ENCODE results near the gene STARD3. TPM values are rescaled to one million over a fixed set of nuclear protein-coding genes. Genes with fewer than 3 reads are reported as not detected.

STARD3 gene
- total RNA-seq, 4 donors from 2014 or later: 21.0 to 62.3 (median 26.0) TPM

DNA sequence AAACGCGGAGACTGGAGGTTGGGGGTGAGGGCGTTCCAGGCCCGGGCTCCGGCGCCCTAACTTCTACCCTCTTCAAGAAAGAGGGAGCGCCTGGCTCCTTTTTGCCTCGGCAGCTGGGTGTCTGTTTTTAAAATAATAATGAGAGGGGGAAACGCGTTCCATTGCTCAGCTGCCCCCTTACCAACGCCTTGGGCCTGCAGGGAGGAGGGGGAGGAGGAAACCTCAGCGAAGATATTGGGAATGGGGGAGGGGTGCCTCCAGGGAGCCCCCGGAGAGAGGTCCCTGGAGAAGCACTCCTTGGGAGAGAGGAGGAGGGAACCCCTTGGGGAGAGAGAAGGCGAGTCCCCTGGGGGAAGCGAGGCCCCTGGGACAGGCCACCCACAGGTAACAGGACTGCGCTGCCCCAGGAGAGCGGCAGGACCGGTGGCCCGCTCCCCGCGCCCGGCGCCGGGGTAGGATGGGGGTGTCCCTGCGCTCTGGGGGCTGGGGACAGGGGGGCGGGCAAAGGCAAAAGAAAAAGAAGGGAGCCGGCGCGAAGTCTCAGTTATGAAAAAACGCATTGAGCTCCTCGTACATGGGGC is 31.9 kb upstream of the STARD3 start:
- no peak for TF ChIP-seq POLR2A (IDR thresholded peaks at IDR 0.05)
- TF ChIP-seq, protein P1, sequence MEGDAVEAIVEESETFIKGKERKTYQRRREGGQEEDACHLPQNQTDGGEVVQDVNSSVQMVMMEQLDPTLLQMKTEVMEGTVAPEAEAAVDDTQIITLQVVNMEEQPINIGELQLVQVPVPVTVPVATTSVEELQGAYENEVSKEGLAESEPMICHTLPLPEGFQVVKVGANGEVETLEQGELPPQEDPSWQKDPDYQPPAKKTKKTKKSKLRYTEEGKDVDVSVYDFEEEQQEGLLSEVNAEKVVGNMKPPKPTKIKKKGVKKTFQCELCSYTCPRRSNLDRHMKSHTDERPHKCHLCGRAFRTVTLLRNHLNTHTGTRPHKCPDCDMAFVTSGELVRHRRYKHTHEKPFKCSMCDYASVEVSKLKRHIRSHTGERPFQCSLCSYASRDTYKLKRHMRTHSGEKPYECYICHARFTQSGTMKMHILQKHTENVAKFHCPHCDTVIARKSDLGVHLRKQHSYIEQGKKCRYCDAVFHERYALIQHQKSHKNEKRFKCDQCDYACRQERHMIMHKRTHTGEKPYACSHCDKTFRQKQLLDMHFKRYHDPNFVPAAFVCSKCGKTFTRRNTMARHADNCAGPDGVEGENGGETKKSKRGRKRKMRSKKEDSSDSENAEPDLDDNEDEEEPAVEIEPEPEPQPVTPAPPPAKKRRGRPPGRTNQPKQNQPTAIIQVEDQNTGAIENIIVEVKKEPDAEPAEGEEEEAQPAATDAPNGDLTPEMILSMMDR (IDR thresholded peaks at IDR 0.05): no peak
- H3K9me3 ChIP-seq: no peaks in the 10 kb centered on the region
- H3K27me3 ChIP-seq: peaks cover 37 to 72% of the 10 kb centered on the region in 2 donors
- H3K36me3 ChIP-seq: no peaks in the 10 kb centered on the region
- no peak overlapping the region for H3K4me3 ChIP-seq
- no peak for DNase-seq
- H3K4me1 ChIP-seq: peaks cover 0 to 19% of the 10 kb centered on the region in 2 donors
- intact Hi-C loops (cut with DNase I; ENCODE audit: low total_unique reads): no loop called here
- no peak overlapping the region for H3K27ac ChIP-seq

DNA sequence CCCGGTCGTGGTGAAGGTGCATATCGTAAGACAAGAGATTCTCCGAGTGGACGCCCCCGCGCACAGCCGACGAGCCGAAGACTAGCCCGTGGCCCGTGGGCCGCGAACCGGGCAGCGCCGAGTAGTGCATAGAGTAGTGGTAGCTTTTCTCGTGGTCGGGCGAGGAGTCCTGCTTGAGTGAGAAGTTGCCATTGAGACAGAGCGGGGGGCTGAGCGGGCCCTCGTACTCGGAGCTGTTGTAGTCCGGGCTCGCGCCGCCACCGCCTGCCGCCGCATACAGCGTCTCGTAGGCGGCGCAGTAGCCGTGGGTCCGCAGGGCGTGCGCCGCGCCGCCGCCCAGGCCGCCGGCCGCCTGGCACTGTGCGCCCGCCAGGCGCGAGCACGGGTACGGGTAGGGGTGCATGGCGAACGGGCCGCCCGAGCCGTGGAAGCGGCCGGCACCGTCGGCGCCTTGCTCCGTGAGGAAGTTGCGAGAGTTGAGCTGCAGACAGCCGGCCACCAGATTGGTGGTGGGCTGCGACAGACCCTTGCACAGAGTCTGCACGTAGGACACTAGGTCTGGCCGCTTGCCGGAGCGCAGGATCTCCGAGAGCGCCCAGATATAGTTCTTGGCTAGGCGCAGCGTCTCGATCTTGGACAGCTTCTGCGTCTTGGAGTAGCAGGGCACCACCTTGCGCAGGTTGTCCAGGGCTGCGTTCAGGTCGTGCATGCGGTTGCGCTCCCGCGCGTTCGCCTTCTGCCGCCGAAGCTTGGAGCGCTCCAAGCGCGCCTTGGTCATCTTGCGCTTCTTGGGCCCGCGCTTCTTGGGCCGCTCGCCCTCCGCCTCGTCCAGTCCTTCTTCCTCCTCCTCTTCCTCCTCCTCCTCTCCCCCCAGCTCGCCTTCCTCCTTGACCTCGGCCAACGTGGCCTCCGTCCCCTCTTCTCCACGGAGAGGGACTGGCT is 31.2 kb upstream of the STARD3 start:
- Histone ChIP-seq H3K27me3 (peaks cover 37 to 64% of the 10 kb centered on the region in 2 donors), H3K36me3 (no peaks in the 10 kb centered on the region), H3K4me3 (no peak overlapping the region), H3K27ac (no peak overlapping the region), H3K9me3 (no peaks in the 10 kb centered on the region), H3K4me1 (peaks cover 0 to 19% of the 10 kb centered on the region in 2 donors)
- intact Hi-C loops (cut with DNase I; ENCODE audit: low total_unique reads): no loop called here
- TF ChIP-seq POLR2A (IDR thresholded peaks at IDR 0.05): no peak
- TF ChIP-seq, protein P1 (IDR thresholded peaks at IDR 0.05): no peak
- no peak for DNase-seq

DNA sequence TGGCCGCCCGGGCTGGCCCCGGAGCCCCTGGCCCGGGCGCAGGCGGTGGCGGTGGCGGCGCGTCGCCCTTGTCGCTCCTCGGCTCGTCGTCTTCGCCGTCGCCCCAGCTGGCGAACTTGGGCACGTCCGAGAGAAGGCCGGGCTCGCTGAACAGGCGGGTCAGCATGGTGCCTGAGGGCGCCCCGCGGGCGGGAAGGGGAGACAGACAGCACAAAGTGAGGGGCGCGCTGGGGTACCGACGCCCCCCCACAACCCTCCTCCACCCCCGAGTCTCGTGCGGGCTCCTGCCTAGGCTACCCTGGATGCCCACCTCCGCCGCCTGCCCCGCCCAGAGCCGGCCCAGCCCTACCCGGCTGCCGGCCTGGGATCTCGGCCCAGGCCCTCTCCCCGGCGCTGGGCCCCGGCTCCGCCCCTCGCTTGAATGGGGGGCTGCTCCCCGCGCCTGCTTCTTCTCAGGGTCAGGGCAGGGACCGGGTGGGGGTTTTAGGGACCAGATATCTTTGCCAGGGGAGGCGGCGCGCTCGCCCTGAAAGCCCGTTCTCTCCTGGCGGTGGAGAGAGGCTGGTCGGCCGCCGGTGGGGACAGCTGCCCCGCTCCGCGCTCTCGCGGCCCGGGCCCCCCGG is 30.4 kb upstream of the STARD3 start:
- Histone ChIP-seq H3K27ac (no peak overlapping the region), H3K4me1 (peaks cover 0 to 19% of the 10 kb centered on the region in 2 donors), H3K4me3 (no peak overlapping the region), H3K9me3 (no peaks in the 10 kb centered on the region), H3K36me3 (no peaks in the 10 kb centered on the region), H3K27me3 (peaks cover 37 to 59% of the 10 kb centered on the region in 2 donors)
- intact Hi-C loops (cut with DNase I; ENCODE audit: low total_unique reads): no loop called here
- TF ChIP-seq, protein P1 (IDR thresholded peaks at IDR 0.05): no peak
- TF ChIP-seq POLR2A (IDR thresholded peaks at IDR 0.05): no peak
- DNase-seq: no peak

DNA sequence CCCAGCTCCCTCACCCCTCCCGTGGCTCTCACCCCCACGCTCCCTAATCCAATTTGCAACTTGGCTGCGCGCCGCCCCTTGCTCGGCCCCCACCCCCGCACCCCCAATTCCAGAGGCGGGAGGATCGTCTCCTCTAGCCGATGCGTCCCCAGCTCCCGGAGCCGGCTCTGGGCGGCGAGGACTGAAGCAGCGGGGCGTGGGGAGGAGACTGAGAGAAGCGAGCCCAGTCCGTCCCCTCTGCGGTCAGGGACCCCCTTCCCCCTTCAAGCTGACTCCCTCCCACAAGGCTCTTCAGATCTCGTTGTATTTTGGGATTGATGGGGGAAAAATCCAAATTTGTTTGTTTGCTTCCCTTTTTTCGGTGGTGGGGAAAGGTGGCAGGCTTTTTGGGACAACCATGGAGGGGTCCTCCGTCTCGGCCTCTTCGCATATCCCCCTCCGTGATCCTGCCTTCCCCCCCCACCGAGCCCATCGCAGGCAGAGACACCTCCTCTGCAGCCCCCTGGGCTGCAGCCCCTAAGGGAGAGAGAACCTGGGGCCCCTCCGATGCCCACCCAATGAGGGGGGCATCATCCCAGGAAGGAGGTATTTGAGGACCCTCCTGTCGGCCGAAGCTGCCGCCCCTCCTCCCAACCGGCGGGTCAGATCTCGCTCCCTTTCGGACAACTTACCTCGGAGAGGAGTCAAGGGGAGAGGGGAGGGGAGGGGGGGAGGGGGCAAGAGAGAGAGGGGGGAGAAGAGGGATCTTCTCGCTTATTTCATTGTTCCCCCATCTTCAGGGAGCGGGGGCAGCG is 29.7 kb upstream of the STARD3 start:
- Histone ChIP-seq H3K27me3 (peaks cover 37 to 56% of the 10 kb centered on the region in 2 donors), H3K36me3 (no peaks in the 10 kb centered on the region)
- intact Hi-C loops (cut with DNase I; ENCODE audit: low total_unique reads): no loop called here

More for the DNA sequence above, 29.7 kb upstream of the STARD3 start:
- no peaks in the 10 kb centered on the region for H3K9me3 ChIP-seq
- TF ChIP-seq, protein P1 (IDR thresholded peaks at IDR 0.05): no peak
- TF ChIP-seq POLR2A (IDR thresholded peaks at IDR 0.05): no peak
- H3K4me1 ChIP-seq: peaks cover 0 to 19% of the 10 kb centered on the region in 2 donors
- H3K27ac ChIP-seq: no peak overlapping the region
- no peak overlapping the region for H3K4me3 ChIP-seq
- no peak for DNase-seq
